T-helper 1 cell treated with Interleukin-12 subunit alpha and Interleukin-12 subunit beta and Interleukin-4 antibody, amounts not matched to agents 30 μg/mL and 1 μg/mL, for 36 hours (primary cell): ENCODE data around the gene COL1A1.

Experiments used
- H3K27ac Mint-ChIP-seq: one replicate; pipeline ENCODE4 v1.8.0; 2021; ENCODE audit warnings: mild to moderate bottlenecking, mixed read lengths
- H3K27me3 Mint-ChIP-seq: one replicate; pipeline ENCODE4 v1.8.0; 2021; ENCODE audit warnings: low read depth, mixed read lengths
- H3K36me3 Mint-ChIP-seq: one replicate; pipeline ENCODE4 v1.8.0; 2021; ENCODE audit warnings: low read depth, mixed read lengths
- H3K4me1 Mint-ChIP-seq: one replicate; pipeline ENCODE4 v1.8.0; 2021; ENCODE audit warnings: low read depth, mixed read lengths
- H3K4me3 Mint-ChIP-seq: one replicate; pipeline ENCODE4 v1.8.0; 2021; ENCODE audit warnings: mild to moderate bottlenecking, moderate library complexity, mixed read lengths
- H3K9me3 Mint-ChIP-seq: one replicate; pipeline ENCODE4 v1.8.0; 2021; ENCODE audit warnings: mixed read lengths

COL1A1 gene

DNA sequence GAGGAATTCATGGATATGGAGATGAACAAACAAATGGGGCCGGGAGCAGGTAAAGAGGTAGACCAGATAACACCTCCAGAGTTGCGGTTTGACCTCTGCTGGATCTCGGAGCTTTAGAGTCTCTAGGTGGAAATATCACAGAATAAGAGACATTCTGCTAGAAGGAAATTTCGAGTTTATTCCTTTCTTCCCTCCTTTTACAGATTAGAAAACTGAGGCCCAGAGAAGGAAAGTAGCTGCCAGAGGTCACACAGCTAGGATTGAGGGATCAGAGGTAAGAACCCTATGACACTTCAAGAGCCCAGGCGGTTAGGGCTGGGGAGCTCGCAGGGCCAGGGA is 7.7 kb upstream of the COL1A1 start:
- H3K4me3 Mint-ChIP-seq: no peak overlapping the region
- no peaks in the 10 kb centered on the region for H3K36me3 Mint-ChIP-seq
- H3K27me3 Mint-ChIP-seq: peaks cover 68% of the 10 kb centered on the region
- H3K9me3 Mint-ChIP-seq: no peaks in the 10 kb centered on the region
- peaks cover 12% of the 10 kb centered on the region for H3K4me1 Mint-ChIP-seq
- H3K27ac Mint-ChIP-seq: no peak overlapping the region

DNA sequence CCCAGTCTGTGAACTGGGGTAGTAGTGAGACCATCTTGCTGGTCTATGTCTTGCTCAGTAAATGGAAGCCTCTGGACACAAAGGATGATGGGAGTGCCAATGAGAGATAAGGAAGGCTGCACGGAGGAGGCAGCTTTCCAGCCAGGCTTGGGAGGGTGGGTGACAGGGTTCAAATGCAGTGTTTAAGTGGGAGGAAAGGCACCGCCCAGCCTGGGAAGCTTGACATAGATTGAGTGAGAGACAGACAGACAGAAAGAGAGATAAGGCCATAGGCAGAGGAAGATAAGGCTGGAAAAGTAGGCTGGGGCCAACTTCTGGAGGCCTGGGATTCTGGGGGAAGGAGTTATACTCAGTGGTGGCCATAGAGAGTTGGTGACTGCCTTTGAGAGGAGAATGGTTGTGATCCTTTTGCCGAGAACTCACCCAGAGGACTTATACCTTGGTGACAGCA is 7.2 kb upstream of the COL1A1 start:
- Mint-ChIP-seq H3K27ac (no peak overlapping the region), H3K27me3 (peaks cover 70% of the 10 kb centered on the region), H3K4me1 (peaks cover 12% of the 10 kb centered on the region), H3K36me3 (no peaks in the 10 kb centered on the region), H3K9me3 (no peaks in the 10 kb centered on the region), H3K4me3 (no peak overlapping the region)

DNA sequence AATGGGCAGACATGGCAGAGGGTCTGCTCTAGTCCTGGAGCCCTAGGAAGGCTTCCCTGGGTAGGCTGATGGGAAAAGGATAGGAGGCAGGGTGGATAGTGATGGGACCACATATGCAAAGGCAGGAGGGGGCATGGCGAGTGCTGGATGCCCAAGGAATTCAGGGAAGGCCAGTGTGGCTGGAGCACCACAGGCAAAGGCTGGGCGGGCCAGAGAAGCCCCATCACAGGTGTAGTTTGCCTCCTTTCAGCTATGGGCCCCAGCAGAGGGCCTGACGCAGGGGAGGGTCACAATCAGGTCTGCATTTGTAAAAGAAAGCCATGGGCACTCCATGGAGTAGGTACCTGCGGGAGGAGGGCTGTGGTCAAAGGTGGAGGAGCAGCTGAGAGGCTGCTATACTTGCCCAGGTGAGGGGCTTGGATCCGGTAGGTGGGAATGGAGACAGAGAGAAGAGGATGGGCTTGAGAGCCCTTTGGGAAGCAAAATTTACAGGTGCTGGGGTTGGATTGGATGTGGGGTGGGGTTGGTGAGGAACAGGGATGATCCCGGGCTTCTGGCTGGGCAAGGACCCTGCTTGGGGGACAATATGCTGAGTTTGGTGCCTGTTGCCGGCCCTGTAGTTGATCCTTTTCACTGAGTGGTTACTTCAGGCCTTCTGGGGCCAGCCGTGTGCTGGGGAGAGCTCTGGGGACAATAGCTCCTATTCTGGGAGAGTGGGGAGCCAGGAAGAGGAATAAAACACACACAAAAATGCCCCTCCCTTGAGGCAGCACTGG is 6.5 kb upstream of the COL1A1 start:
- Mint-ChIP-seq H3K9me3 (no peaks in the 10 kb centered on the region), H3K4me1 (peaks cover 9% of the 10 kb centered on the region), H3K27me3 (peaks cover 68% of the 10 kb centered on the region), H3K4me3 (no peak overlapping the region), H3K27ac (no peak overlapping the region), H3K36me3 (no peaks in the 10 kb centered on the region)

DNA sequence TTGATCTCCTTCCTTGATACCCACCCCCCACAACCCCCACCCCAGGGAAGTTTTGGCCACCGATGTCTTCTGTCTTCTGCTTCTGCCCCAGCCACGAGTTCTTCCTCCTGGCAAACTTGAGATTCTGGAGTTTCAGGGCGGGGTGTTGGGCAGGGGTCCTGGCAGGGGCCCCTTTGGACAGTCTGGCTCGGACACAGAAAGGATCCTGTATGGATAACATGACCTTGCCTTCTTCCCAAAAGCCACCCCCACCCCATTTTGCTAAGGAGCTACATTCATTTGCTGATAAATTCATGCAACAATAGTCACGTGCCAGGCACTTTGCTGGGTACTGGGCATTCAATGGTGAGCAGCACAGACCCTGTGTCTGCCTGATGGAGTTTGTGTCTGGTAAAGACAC is 5.9 kb upstream of the COL1A1 start:
- Mint-ChIP-seq H3K9me3 (no peaks in the 10 kb centered on the region), H3K36me3 (no peaks in the 10 kb centered on the region), H3K4me1 (peaks cover 6% of the 10 kb centered on the region), H3K4me3 (no peak overlapping the region), H3K27me3 (peaks cover 70% of the 10 kb centered on the region), H3K27ac (no peak overlapping the region)

DNA sequence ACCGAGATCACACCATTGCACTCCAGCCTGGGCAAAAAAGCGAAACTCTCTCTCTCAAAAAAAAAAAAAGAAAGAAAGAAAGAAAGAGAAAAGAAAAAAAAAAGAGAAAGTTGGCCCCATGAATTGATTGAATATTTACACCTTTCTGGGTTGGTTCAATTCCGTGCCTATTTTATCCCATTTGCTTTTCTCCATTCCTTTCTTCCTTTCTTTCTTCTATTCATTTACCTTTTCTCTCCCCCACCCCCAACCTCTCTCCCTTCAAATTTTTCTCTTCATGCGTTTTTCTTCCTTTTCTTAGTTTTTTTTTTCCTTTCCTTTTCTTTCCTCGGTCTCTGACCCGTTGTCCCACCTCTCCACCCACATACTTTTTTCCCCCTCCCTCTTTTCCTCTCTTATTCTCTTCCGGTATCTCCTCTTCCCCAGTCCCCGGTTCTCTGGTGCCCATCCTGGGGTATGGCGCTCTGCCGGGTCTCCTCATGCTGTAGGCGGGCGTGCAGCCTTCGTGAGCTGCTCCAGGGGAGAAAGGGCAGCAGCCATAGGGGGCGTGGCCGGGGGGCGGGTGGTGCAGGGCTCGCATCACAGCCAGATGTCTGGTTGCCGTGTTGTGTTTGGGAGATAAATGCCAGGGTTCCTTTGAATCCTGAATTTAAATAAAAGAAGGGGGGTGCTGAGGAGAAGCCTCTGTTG is 5.3 kb upstream of the COL1A1 start:
- peak overlapping the region; percentile 36 for H3K4me3 Mint-ChIP-seq
- no peak overlapping the region for H3K27ac Mint-ChIP-seq
- H3K27me3 Mint-ChIP-seq: peaks cover 72% of the 10 kb centered on the region
- H3K9me3 Mint-ChIP-seq: no peaks in the 10 kb centered on the region
- no peaks in the 10 kb centered on the region for H3K36me3 Mint-ChIP-seq
- H3K4me1 Mint-ChIP-seq: peaks cover 6% of the 10 kb centered on the region

DNA sequence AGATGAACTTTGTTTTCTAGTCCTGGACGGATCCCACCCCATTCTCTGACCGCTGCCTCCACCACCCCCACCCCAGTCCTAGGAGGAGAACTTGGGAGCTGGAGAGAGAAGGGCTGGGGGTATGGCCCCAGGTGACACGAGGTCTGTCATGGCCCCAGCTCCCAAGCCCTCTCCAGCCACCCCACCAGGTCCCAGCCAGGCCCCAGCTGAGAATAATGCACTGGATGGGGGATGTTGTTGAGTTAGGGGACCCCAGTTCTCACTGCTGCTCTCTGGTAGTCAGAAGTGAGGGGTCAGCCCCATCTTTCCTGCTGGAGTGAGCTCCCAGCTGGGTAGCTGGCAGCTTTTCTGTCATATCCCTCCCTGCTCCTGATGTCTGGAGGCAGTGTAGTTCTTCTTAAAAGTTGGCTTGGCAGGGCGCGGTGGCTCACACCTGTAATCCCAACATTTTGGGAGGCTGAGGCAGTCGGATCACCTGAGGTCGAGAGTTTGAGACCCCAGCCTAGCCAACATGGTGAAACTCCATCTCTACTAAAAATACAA is 4.6 kb upstream of the COL1A1 start:
- peaks cover 9% of the 10 kb centered on the region for H3K4me1 Mint-ChIP-seq
- no peaks in the 10 kb centered on the region for H3K36me3 Mint-ChIP-seq
- H3K9me3 Mint-ChIP-seq: no peaks in the 10 kb centered on the region
- H3K27ac Mint-ChIP-seq: no peak overlapping the region
- H3K4me3 Mint-ChIP-seq: no peak overlapping the region
- H3K27me3 Mint-ChIP-seq: peaks cover 72% of the 10 kb centered on the region

DNA sequence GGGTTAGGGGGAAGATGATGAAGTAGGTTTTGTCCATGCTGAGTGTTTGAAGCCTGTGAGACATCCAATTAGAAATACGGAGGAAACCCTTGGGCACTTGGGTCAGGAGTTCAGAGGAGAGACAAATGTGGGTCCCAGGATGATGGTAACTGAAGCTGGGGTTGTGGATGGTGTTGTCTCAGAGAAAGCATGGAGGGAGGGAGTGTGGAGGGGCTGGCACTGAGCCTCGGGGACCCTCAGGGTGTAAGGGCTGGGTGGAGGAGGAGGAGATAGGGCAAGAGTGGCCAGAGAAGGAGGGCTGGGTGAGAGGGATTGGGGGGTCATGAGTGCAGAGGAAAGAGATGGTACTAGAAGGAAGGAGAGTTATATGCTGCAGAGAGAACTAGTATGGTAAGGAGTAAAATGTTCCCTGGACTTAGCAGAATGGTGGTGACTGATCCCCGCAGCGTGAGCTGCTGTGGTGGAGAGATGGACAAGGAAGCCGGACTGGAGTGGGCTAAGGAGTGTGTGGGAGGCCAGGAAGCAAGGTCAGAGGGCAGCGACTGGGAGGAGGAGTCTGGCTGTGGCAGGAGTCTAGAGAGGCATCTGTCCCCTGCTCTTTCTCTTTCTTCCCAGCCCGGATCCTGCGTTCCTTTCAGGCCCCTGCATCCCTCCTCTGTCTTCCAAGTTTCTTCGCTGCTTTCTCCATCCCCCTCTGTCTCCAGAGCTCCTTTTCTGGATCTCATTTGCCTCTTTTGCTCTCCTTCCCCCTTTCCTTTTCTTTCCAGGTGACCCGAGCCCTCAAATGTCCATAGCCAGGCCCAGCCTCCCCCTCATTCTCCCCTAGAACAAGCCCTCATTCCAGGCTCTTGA is 3.9 kb upstream of the COL1A1 start:
- H3K27ac Mint-ChIP-seq: no peak overlapping the region
- H3K9me3 Mint-ChIP-seq: no peaks in the 10 kb centered on the region
- no peak overlapping the region for H3K4me3 Mint-ChIP-seq
- no peaks in the 10 kb centered on the region for H3K36me3 Mint-ChIP-seq
- peaks cover 77% of the 10 kb centered on the region for H3K27me3 Mint-ChIP-seq
- peaks cover 15% of the 10 kb centered on the region for H3K4me1 Mint-ChIP-seq

DNA sequence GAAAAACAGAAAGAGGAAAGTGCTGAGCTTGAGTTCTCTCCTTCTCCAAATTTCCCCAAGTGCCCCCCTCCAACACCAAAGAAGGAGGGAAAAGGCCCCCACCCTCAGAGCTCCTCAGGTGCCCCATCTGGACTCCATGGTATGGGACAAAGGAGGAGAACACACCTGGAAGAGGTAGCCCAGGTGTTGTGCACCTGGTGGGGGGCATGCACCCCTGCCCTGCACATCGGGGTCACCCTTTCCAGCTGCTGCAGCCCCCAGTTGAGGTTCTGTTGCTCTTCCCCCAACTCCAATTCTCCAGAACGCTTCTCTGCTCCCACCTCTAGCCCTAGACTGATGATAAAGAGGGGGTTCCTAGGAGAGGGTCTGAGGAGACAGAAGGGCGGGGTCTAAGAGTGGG is 3.0 kb upstream of the COL1A1 start:
- H3K4me1 Mint-ChIP-seq: peaks cover 18% of the 10 kb centered on the region

DNA sequence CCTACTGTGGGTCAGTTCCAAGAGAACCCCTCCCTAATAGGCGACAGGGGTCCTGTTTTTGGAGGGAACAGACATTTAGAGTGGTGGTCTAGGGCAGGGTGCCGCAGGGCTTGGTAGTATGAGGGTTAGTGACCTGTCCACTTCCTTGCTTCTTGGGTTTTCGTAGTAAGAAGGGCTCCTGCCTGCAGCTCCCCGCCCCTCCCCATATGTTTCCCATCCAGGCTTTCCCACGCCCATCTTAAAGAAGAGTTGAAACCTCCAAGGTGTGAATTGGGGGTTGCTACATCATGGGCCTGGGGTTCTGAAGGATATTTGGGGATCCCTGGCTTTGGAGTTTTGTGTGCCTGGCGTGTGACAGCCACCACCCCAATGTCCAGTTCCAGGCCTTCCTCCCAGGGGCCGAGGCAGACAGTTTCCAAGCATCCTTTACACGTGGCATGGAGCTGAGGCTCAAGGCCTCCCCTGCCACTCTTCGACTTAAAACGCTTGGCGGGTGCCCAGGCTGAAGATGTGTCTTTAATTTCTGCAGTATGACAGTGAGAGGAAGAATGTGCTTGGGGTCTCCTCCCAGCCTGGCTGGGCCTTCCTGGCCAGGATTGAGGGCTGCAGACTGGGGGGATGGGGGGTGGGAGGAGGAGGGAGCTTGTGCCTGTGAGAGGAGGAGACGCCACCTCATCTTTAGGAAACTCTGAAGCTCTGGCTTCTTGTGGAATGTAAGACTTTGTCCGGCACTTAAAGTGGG is 2.3 kb upstream of the COL1A1 start:
- Mint-ChIP-seq H3K4me3 (no peak overlapping the region), H3K9me3 (no peaks in the 10 kb centered on the region), H3K36me3 (no peaks in the 10 kb centered on the region), H3K4me1 (peaks cover 19% of the 10 kb centered on the region), H3K27ac (no peak overlapping the region), H3K27me3 (peaks cover 74% of the 10 kb centered on the region)

More for the DNA sequence above, 3.0 kb upstream of the COL1A1 start:
- Mint-ChIP-seq H3K9me3 (no peaks in the 10 kb centered on the region), H3K27me3 (peaks cover 77% of the 10 kb centered on the region), H3K27ac (no peak overlapping the region), H3K4me3 (no peak overlapping the region), H3K36me3 (no peaks in the 10 kb centered on the region)

DNA sequence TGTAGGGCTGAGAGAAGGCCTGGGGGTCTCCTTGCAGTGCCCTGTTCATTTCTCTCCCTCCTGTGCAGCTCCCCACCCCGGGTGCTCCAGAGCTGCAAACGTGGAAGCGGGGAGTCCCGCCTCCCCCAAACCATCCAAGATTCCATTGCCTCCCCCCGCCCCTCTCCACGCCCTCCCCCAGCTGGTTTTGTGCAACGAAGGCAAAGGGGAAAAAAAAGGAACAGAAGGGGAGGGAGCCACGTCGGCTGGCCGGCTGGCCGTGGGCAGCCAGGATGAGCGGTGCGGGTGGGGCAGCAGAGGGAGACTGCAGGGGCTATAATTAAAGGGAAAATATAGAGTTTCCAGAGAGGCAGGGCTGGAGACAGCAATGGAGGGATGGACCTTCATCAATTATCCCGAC is 1.7 kb upstream of the COL1A1 start:
- no peak overlapping the region for H3K4me3 Mint-ChIP-seq
- no peak overlapping the region for H3K27ac Mint-ChIP-seq
- peaks cover 25% of the 10 kb centered on the region for H3K4me1 Mint-ChIP-seq
- H3K27me3 Mint-ChIP-seq: peaks cover 74% of the 10 kb centered on the region
- no peaks in the 10 kb centered on the region for H3K36me3 Mint-ChIP-seq
- no peaks in the 10 kb centered on the region for H3K9me3 Mint-ChIP-seq

DNA sequence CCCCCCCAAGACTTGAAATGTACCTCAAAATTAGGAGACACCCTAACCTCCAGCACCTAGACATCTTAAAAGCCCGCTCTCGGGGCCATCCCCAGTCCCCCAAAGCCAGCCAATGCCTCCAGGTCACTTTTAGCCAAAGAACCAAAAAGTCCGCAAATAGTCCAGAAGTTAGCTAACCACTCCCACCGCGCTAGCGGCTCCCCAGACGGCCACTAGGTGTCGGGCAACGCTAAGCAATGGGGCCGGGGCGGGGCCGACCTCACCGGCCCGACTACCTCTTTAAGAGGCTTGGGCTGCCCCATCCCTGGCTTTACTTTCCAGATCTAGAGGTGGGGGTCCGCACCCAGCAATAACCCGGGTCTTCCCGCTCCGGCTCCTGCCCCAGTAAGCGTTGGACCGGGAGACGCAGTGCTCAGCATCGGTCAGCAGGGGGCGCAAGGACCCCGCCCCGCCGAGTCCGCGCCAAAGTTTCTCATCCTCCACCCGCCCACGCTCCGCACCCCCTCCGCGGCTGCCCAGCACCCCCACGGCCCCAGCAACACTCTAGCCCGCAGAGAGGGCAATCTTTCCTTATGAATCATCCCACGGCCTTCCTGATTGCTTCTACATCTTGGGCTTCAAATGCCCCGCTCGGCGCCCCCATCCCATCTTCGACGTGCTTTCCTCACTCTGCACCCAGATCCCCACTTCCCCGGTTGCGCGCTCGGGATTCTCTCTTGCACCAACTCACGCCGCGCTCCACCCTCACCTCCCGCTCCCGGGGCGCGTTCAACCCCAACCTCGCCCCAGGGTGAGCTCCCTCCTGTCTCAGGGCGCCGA is 765 bp downstream of the COL1A1 start:
- no peaks in the 10 kb centered on the region for H3K9me3 Mint-ChIP-seq
- H3K27me3 Mint-ChIP-seq: peaks cover 68% of the 10 kb centered on the region
- H3K27ac Mint-ChIP-seq: peak overlapping the region; percentile 1
- H3K36me3 Mint-ChIP-seq: no peaks in the 10 kb centered on the region
- H3K4me3 Mint-ChIP-seq: peak overlapping the region; percentile 77
- H3K4me1 Mint-ChIP-seq: peaks cover 19% of the 10 kb centered on the region

DNA sequence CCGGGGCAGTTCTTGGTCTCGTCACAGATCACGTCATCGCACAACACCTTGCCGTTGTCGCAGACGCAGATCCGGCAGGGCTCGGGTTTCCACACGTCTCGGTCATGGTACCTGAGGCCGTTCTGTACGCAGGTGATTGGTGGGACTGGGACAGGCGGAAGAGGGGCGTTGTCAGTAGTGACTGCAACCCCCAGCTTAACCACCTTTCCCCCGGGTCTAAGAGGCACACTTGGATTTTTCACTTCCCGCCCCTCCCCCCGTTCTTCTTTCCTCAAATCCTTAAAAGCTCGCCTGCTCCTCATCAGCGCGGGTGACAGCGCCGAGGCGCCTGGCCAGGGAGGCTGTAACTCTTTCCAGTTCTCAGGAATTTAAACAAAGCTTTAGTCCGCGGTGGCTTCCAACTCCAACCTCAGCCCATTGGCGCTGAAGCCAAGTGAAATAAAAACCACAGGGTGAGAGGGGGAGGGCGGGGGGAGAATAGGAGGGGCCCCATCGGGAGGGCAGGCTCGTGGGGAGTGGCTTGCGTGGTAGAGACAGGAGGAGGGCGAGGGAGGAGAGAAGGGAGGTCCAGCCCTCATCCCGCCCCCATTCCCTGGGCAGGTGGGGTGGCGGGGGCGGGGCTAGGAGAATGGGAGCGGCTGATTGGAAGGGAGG is 1.5 kb downstream of the COL1A1 start:
- Mint-ChIP-seq H3K9me3 (no peaks in the 10 kb centered on the region), H3K36me3 (no peaks in the 10 kb centered on the region), H3K27me3 (peaks cover 62% of the 10 kb centered on the region), H3K4me1 (peaks cover 19% of the 10 kb centered on the region), H3K4me3 (peak overlapping the region; percentile 77), H3K27ac (no peak overlapping the region)

DNA sequence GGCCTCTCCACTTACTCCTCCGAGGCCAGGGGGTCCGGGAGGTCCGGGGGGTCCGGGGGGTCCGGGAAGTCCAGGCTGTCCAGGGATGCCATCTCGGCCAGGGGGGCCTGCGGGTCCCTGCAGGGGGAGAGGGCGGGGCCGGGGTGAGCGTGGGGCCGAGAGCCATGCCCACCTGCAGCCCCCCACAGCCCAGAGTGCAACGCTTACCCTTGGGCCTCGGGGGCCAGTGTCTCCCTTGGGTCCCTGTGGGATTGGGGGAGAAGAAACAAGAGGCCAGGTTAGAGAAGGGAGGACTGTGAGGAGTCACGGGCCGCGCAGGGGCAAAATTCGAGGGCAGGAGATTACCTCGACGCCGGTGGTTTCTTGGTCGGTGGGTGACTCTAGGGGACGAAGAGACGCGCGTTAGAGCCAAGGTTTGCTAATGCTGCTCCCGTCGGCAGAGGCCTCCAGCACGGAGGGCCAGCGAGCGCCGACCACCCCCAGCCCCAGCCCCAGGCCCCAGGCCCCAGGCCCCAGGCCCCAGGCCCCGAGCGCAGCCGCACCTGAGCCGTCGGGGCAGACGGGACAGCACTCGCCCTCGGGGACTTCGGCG is 2.1 kb downstream of the COL1A1 start:
- Mint-ChIP-seq H3K27me3 (peaks cover 60% of the 10 kb centered on the region), H3K9me3 (no peaks in the 10 kb centered on the region), H3K36me3 (no peaks in the 10 kb centered on the region), H3K4me3 (peak overlapping the region; percentile 54), H3K27ac (no peak overlapping the region), H3K4me1 (peaks cover 19% of the 10 kb centered on the region)
